ENCODE data around the gene SULT1A2. TPM values are rescaled to one million over a fixed set of nuclear protein-coding genes. Genes with fewer than 3 reads are reported as not detected.

SULT1A2 gene
- total RNA-seq, 1 experiment from 2014 or later: not detected

DNA sequence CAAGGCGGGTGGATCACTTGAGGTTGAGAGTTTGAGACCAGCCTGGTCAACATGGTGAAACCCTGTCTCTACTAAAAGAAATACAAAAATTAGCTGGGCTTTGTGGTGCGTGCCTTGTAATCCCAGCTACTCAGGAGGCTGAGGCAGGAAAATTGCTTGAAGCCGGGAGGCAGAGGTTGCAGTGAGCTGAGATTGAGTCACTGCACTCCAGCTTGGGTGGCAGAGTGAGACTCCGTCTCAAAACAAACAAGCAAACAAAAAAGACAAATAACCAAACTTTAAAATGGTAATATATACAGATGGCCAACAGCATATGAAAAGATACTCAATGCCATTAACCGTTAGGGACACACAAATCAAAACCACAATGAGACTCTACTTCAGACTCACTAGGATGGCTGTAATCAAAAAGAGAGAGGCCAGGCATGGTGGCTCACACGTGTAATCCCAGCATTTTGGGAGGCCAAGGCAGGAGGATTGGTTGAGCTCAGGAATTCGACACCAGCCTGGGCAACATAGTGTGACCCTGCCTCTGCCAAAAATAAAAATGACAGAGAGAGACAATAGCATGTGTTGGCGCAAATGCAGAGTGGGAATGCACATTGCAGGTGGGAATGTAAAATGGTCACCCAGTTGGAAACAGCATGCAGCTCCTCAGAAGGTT is 21.3 kb downstream of the SULT1A2 start:
- intact Hi-C loops (cut with micrococcal nuclease; ENCODE audit: unreplicated experiment) (no loop called here), in situ Hi-C loops (cut with HindIII; ENCODE audit: low pct_unique_long_range_greater_than_20kb, low sequenced_read_pairs) (no loop called here)
- no peak for ATAC-seq
- H3K4me3 ChIP-seq (ENCODE audit: low read depth in 2 of 2, low read length in 2 of 2): no peak overlapping the region
- no peaks in the 10 kb centered on the region for H3K36me3 ChIP-seq (ENCODE audit: control insufficient read depth, insufficient read depth, low read length)
- H3K27me3 ChIP-seq (ENCODE audit: control insufficient read depth, insufficient read depth, low read length): no peaks in the 10 kb centered on the region
- H3K9me3 ChIP-seq (ENCODE audit: control insufficient read depth, insufficient read depth, low read depth, low read length): no peaks in the 10 kb centered on the region
- H3K27ac ChIP-seq (ENCODE audit: low read length): no peak overlapping the region
- TF ChIP-seq TCF7L2 (IDR thresholded peaks at IDR 0.05; ENCODE audit: low read depth, low read length) (no peak), SIN3A (IDR thresholded peaks at IDR 0.05; ENCODE audit: borderline replicate concordance, insufficient read depth, low read depth, low read length) (no peak), POLR2AphosphoS5 (IDR thresholded peaks at IDR 0.05; ENCODE audit: low read depth, low read length) (no peak)
- TF ChIP-seq, protein P1, sequence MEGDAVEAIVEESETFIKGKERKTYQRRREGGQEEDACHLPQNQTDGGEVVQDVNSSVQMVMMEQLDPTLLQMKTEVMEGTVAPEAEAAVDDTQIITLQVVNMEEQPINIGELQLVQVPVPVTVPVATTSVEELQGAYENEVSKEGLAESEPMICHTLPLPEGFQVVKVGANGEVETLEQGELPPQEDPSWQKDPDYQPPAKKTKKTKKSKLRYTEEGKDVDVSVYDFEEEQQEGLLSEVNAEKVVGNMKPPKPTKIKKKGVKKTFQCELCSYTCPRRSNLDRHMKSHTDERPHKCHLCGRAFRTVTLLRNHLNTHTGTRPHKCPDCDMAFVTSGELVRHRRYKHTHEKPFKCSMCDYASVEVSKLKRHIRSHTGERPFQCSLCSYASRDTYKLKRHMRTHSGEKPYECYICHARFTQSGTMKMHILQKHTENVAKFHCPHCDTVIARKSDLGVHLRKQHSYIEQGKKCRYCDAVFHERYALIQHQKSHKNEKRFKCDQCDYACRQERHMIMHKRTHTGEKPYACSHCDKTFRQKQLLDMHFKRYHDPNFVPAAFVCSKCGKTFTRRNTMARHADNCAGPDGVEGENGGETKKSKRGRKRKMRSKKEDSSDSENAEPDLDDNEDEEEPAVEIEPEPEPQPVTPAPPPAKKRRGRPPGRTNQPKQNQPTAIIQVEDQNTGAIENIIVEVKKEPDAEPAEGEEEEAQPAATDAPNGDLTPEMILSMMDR (IDR thresholded peaks at IDR 0.05): no peak
- TF ChIP-seq, protein P2, sequence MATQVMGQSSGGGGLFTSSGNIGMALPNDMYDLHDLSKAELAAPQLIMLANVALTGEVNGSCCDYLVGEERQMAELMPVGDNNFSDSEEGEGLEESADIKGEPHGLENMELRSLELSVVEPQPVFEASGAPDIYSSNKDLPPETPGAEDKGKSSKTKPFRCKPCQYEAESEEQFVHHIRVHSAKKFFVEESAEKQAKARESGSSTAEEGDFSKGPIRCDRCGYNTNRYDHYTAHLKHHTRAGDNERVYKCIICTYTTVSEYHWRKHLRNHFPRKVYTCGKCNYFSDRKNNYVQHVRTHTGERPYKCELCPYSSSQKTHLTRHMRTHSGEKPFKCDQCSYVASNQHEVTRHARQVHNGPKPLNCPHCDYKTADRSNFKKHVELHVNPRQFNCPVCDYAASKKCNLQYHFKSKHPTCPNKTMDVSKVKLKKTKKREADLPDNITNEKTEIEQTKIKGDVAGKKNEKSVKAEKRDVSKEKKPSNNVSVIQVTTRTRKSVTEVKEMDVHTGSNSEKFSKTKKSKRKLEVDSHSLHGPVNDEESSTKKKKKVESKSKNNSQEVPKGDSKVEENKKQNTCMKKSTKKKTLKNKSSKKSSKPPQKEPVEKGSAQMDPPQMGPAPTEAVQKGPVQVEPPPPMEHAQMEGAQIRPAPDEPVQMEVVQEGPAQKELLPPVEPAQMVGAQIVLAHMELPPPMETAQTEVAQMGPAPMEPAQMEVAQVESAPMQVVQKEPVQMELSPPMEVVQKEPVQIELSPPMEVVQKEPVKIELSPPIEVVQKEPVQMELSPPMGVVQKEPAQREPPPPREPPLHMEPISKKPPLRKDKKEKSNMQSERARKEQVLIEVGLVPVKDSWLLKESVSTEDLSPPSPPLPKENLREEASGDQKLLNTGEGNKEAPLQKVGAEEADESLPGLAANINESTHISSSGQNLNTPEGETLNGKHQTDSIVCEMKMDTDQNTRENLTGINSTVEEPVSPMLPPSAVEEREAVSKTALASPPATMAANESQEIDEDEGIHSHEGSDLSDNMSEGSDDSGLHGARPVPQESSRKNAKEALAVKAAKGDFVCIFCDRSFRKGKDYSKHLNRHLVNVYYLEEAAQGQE (IDR thresholded peaks at IDR 0.05; ENCODE audit: insufficient read depth in 1 of 2, low read depth in 2 of 2, low read length in 1 of 2): no peak
- POLR2A ChIA-PET: no interaction called here
- CTCF ChIA-PET: no interaction called here
- DNase-seq (ENCODE audit: low read depth, low spot score): no peak
- no peaks in the 10 kb centered on the region for H3K4me1 ChIP-seq (ENCODE audit: control insufficient read depth, insufficient read depth, low read length)
- BruUV-seq (replicated peaks): no TSS peak

DNA sequence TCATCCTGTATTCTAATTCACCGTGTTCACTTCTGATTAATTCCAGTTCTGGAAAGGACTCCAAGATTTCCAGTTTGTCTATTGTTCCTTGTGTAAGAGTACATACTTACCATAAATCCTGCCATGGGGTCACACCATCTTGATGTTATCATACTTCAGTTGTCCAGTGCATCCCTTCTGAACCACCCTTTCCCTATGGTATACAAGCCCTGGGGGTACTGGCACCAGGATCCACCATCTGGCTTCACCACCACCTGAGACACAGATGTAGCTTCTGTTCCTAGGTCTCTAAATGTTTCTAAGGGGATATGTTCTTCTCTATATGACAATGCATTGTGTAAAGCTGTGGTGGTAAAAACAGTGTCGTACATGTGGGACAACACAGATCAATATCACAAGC is 21.9 kb downstream of the SULT1A2 start:
- CTCF ChIA-PET: no interaction called here
- Histone ChIP-seq H3K4me1 (ENCODE audit: control insufficient read depth, insufficient read depth, low read length) (no peaks in the 10 kb centered on the region), H3K4me3 (ENCODE audit: low read depth in 2 of 2, low read length in 2 of 2) (no peak overlapping the region), H3K36me3 (ENCODE audit: control insufficient read depth, insufficient read depth, low read length) (no peaks in the 10 kb centered on the region), H3K27me3 (ENCODE audit: control insufficient read depth, insufficient read depth, low read length) (no peaks in the 10 kb centered on the region), H3K27ac (ENCODE audit: low read length) (no peak overlapping the region), H3K9me3 (ENCODE audit: control insufficient read depth, insufficient read depth, low read depth, low read length) (no peaks in the 10 kb centered on the region)
- no TSS peak for BruUV-seq (replicated peaks)
- no peak for ATAC-seq
- TF ChIP-seq POLR2AphosphoS5 (IDR thresholded peaks at IDR 0.05; ENCODE audit: low read depth, low read length) (no peak), SIN3A (IDR thresholded peaks at IDR 0.05; ENCODE audit: borderline replicate concordance, insufficient read depth, low read depth, low read length) (no peak), TCF7L2 (IDR thresholded peaks at IDR 0.05; ENCODE audit: low read depth, low read length) (no peak)
- TF ChIP-seq, protein P2 (IDR thresholded peaks at IDR 0.05; ENCODE audit: insufficient read depth in 1 of 2, low read depth in 2 of 2, low read length in 1 of 2): no peak
- TF ChIP-seq, protein P1 (IDR thresholded peaks at IDR 0.05): no peak
- in situ Hi-C loops (cut with HindIII; ENCODE audit: low pct_unique_long_range_greater_than_20kb, low sequenced_read_pairs): no loop called here
- intact Hi-C loops (cut with micrococcal nuclease; ENCODE audit: unreplicated experiment): no loop called here
- POLR2A ChIA-PET: no interaction called here
- DNase-seq (ENCODE audit: low read depth, low spot score): no peak

All from Panc1 (cell line).